ENCODE data around the gene CKM. TPM values are rescaled to one million over a fixed set of nuclear protein-coding genes. Genes with fewer than 3 reads are reported as not detected.

Gene CKM
- total RNA-seq, 3 donors from 2014 or later: not detected

GRCh38 chr19:45352471-45352870, 29.8 kb upstream of the CKM start:
- Histone ChIP-seq H3K27me3 (no peaks in the 10 kb centered on the region), H3K9me3 (no peaks in the 10 kb centered on the region), H3K36me3 (no peaks in the 10 kb centered on the region), H3K27ac (no peak overlapping the region), H3K4me3 (no peak overlapping the region), H3K4me1 (no peaks in the 10 kb centered on the region)
- DNase-seq (ENCODE audit: low spot score in 2 of 2): no peak
- no peak for TF ChIP-seq CTCF (IDR thresholded peaks at IDR 0.05)
- no peak for TF ChIP-seq POLR2A (IDR thresholded peaks at IDR 0.05)
- TF ChIP-seq POLR2AphosphoS5 (IDR thresholded peaks at IDR 0.05): no peak
- intact Hi-C loops (cut with DNase I; ENCODE audit: low total_unique reads): no loop called here

GRCh38 chr19:45352062-45352461, 29.4 kb upstream of the CKM start:
- Histone ChIP-seq H3K4me1 (no peaks in the 10 kb centered on the region), H3K27ac (no peak overlapping the region), H3K9me3 (no peaks in the 10 kb centered on the region), H3K4me3 (no peak overlapping the region), H3K27me3 (no peaks in the 10 kb centered on the region), H3K36me3 (no peaks in the 10 kb centered on the region)
- intact Hi-C loops (cut with DNase I; ENCODE audit: low total_unique reads): no loop called here
- TF ChIP-seq POLR2AphosphoS5 (IDR thresholded peaks at IDR 0.05) (no peak), POLR2A (IDR thresholded peaks at IDR 0.05) (no peak), CTCF (IDR thresholded peaks at IDR 0.05) (no peak)
- no peak for DNase-seq (ENCODE audit: low spot score in 2 of 2)

GRCh38 chr19:45351401-45351952, 28.8 kb upstream of the CKM start:
- no peak for TF ChIP-seq POLR2AphosphoS5 (IDR thresholded peaks at IDR 0.05)
- TF ChIP-seq POLR2A (IDR thresholded peaks at IDR 0.05): no peak
- TF ChIP-seq CTCF (IDR thresholded peaks at IDR 0.05): no peak
- Histone ChIP-seq H3K27me3 (no peaks in the 10 kb centered on the region), H3K36me3 (no peaks in the 10 kb centered on the region), H3K9me3 (no peaks in the 10 kb centered on the region), H3K27ac (no peak overlapping the region), H3K4me1 (no peaks in the 10 kb centered on the region), H3K4me3 (no peak overlapping the region)
- intact Hi-C loops (cut with DNase I; ENCODE audit: low total_unique reads): no loop called here
- no peak for DNase-seq (ENCODE audit: low spot score in 2 of 2)

GRCh38 chr19:45350477-45351058, 27.9 kb upstream of the CKM start:
- TF ChIP-seq CTCF (IDR thresholded peaks at IDR 0.05) (no peak), POLR2A (IDR thresholded peaks at IDR 0.05) (no peak), POLR2AphosphoS5 (IDR thresholded peaks at IDR 0.05) (no peak)
- H3K27ac ChIP-seq: no peak overlapping the region
- no peaks in the 10 kb centered on the region for H3K27me3 ChIP-seq
- no peak overlapping the region for H3K4me3 ChIP-seq
- no peak for DNase-seq (ENCODE audit: low spot score in 2 of 2)
- intact Hi-C loops (cut with DNase I; ENCODE audit: low total_unique reads): no loop called here
- no peaks in the 10 kb centered on the region for H3K36me3 ChIP-seq
- no peaks in the 10 kb centered on the region for H3K4me1 ChIP-seq
- no peaks in the 10 kb centered on the region for H3K9me3 ChIP-seq

GRCh38 chr19:45349430-45349941, 26.8 kb upstream of the CKM start:
- intact Hi-C loops (cut with DNase I; ENCODE audit: low total_unique reads): no loop called here
- Histone ChIP-seq H3K4me3 (no peak overlapping the region), H3K4me1 (no peaks in the 10 kb centered on the region)

More at GRCh38 chr19:45349430-45349941, 26.8 kb upstream of the CKM start:
- Histone ChIP-seq H3K27ac (no peak overlapping the region), H3K36me3 (no peaks in the 10 kb centered on the region), H3K9me3 (no peaks in the 10 kb centered on the region), H3K27me3 (no peaks in the 10 kb centered on the region)
- DNase-seq (ENCODE audit: low spot score in 2 of 2): no peak
- TF ChIP-seq POLR2AphosphoS5 (IDR thresholded peaks at IDR 0.05) (no peak), POLR2A (IDR thresholded peaks at IDR 0.05) (no peak), CTCF (IDR thresholded peaks at IDR 0.05) (no peak)
